Liver (tissue), 9 donors: ENCODE results near the gene HPN. TPM values are rescaled to one million over a fixed set of nuclear protein-coding genes. Genes with fewer than 3 reads are reported as not detected.

Experiments used
- DNase-seq: peaks from one replicate; pipeline ENCODE4 v3.0.0-alpha.2; 2017; ENCODE audit warnings: low spot score
- H3K27ac ChIP-seq, 2 donors: one replicate each; pipeline ENCODE4 v1.7.0; 2013; ENCODE audit warnings: inconsistent platforms in 2 of 2, low read length in 2 of 2, control low read depth in 1 of 2, low read depth in 1 of 2, mild to moderate bottlenecking in 1 of 2
- H3K27me3 ChIP-seq, 4 donors: one replicate each; pipeline versions ENCODE4 v1.6.1 to v1.7.0; 2013; ENCODE audit warnings: low read length in 3 of 4, inconsistent platforms in 1 of 4, mild to moderate bottlenecking in 1 of 4, moderate library complexity in 1 of 4; ENCODE audit not compliant: control insufficient read depth in 4 of 4, insufficient read depth in 4 of 4
- H3K36me3 ChIP-seq, 4 donors: one replicate each; pipeline versions ENCODE4 v1.6.1 to v1.7.0; 2013; ENCODE audit warnings: low read length in 3 of 4, mild to moderate bottlenecking in 3 of 4, low read depth in 1 of 4, moderate library complexity in 1 of 4; ENCODE audit not compliant: control insufficient read depth in 4 of 4, insufficient read depth in 3 of 4
- H3K4me1 ChIP-seq, 4 donors: one replicate each; pipeline versions ENCODE4 v1.6.1 to v1.7.0; 2013; ENCODE audit warnings: low read length in 3 of 4, mild to moderate bottlenecking in 3 of 4, moderate library complexity in 1 of 4; ENCODE audit not compliant: control insufficient read depth in 4 of 4, insufficient read depth in 4 of 4
- H3K4me3 ChIP-seq, 3 donors: one replicate each; pipeline versions ENCODE4 v1.6.1 to v1.7.0; 2013; ENCODE audit warnings: low read length in 3 of 3, control low read depth in 1 of 3, low read depth in 1 of 3, mild to moderate bottlenecking in 1 of 3
- H3K9ac ChIP-seq, 2 donors: one replicate each; pipeline ENCODE4 v1.7.0; 2013; ENCODE audit warnings: low read length in 2 of 2, mild to moderate bottlenecking in 2 of 2, moderate library complexity in 2 of 2, control low read depth in 1 of 2, low read depth in 1 of 2
- H3K9me3 ChIP-seq, 4 donors: one replicate each; pipeline versions ENCODE4 v1.6.1 to v1.7.0; 2013; ENCODE audit warnings: low read length in 3 of 4; ENCODE audit not compliant: control insufficient read depth in 4 of 4
- EGR1 ChIP-seq, 2 donors: IDR thresholded peaks; 2 replicates each; pipeline ENCODE4 v1.6.1; 2016 to 2018; ENCODE audit warnings: antibody characterized with exemption in 2 of 2, low read depth in 2 of 2
- FOXA1 ChIP-seq: IDR thresholded peaks from 2 replicates; pipeline ENCODE4 v1.6.1; 2016; ENCODE audit warnings: antibody characterized with exemption
- FOXA2 ChIP-seq: IDR thresholded peaks from 2 replicates; pipeline ENCODE4 v1.6.1; 2016; ENCODE audit warnings: antibody characterized with exemption
- GABPA ChIP-seq, 2 donors: IDR thresholded peaks in 1 of 2; conservative IDR thresholded peaks in 1 of 2; 2 replicates each; pipeline ENCODE4 v1.6.1; 2016; ENCODE audit warnings: antibody characterized with exemption in 2 of 2, mild to moderate bottlenecking in 1 of 2, moderate library complexity in 1 of 2
- HNF4G ChIP-seq: IDR thresholded peaks from 2 replicates; pipeline ENCODE4 v1.6.1; 2016; ENCODE audit warnings: antibody characterized with exemption
- JUND ChIP-seq, 2 donors: IDR thresholded peaks; 2 replicates each; pipeline ENCODE4 v1.6.1; 2016; ENCODE audit warnings: antibody characterized with exemption in 2 of 2
- NR2F2 ChIP-seq: IDR thresholded peaks from 2 replicates; pipeline ENCODE4 v1.6.1; 2016; ENCODE audit warnings: antibody characterized with exemption
- RXRA ChIP-seq, 2 donors: IDR thresholded peaks; 2 replicates each; pipeline ENCODE4 v1.6.1; 2017 to 2018; ENCODE audit warnings: antibody characterized with exemption in 2 of 2, mild to moderate bottlenecking in 1 of 2
- SP1 ChIP-seq: IDR thresholded peaks from 2 replicates; pipeline ENCODE4 v1.6.1; 2018; ENCODE audit warnings: antibody characterized with exemption, mild to moderate bottlenecking
- TAF1 ChIP-seq: conservative IDR thresholded peaks from 2 replicates; pipeline ENCODE4 v1.6.1; 2016; ENCODE audit warnings: antibody characterized with exemption, mild to moderate bottlenecking
- YY1 ChIP-seq: IDR thresholded peaks from 2 replicates; pipeline ENCODE4 v1.6.1; 2016; ENCODE audit warnings: antibody characterized with exemption, mild to moderate bottlenecking
- WGBS: extraction: QIAGEN DNeasy Blood & Tissue Kit; methylation state at CpG from one replicate; pipeline ENCODE4 v1.1.7; 2013; 5-methylcytosine and 5-hydroxymethylcytosine counted together
- polyA plus RNA-seq, 2 donors: library from polyadenylated mRNA; stranded (reverse) in 1 of 2; unstranded in 1 of 2; fragments of 200-250 nt in 1 of 2; fragments of >200 nt in 1 of 2; fragmentation: Nextera tagmentation in 1 of 2; extraction: Ambion mirVana in 1 of 2; gene quantifications; one replicate each; pipeline versions ENCODE4 v1.2.1 to v1.2.3, GENCODE V29; 2013 to 2015
- total RNA-seq, 2 donors: library from RNA; depleted of rRNA; stranded (reverse); fragments of >200 nt; gene quantifications; one replicate each; pipeline ENCODE4 v1.2.3, GENCODE V29; 2014
- TF ChIP-seq, protein P1 (sequence below): IDR thresholded peaks from 2 replicates; pipeline ENCODE4 v1.6.1; 2016; ENCODE audit warnings: antibody characterized with exemption
- TF ChIP-seq, protein P2 (sequence below): fragments of 150-350 bp; IDR thresholded peaks from 2 replicates; pipeline ENCODE4 v1.5.1; 2017; ENCODE audit warnings: improper control_type of control experiment, low read depth, low read length; ENCODE audit not compliant: missing input control
- TF ChIP-seq, protein P3 (sequence below): IDR thresholded peaks from 2 replicates; pipeline ENCODE4 v1.6.1; 2016; ENCODE audit warnings: antibody characterized with exemption, mild to moderate bottlenecking
- donor health status: healthy.
- donor health status: healthy.
- donor health status: healthy.
- donor health status: healthy.
- donor health status: healthy.

HPN gene
- total and polyA plus RNA-seq, 4 donors = 130 to 535 (median 335) TPM

DNA sequence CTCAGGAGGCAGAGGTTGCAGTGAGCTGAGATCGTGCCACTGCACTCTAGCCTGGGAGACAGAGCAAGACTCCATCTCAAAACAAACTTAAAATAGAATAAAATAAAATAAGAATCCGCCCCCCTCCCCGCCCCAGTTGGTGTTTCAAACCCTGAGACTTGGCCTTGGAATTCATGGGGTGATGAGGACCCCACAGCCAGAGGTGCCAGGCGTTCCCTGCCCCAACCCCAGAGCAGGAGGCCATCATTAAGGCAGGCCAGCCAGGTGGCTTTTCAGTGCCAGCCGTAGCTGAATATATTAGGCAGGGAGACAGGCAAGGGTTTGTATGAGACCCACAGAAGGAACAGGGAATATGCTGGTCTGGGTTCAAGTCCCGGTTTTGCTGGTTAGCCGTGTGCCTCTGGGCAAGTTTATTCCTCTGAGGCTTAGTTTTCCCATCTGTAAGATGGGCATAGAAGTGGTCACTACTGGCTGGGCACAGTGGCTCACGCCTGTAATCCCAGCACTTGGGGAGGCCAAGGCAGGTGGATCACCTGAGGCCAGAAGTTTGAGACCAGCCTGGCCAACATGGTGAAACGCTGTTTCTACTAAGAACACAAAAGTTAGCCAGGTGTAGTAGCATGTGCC lies 12.3 kb downstream of the HPN start:
- H3K4me3 ChIP-seq = no peak overlapping the region
- no peaks in the 10 kb centered on the region for H3K9me3 ChIP-seq
- peaks cover 3 to 25% (median 13%) of the 10 kb centered on the region in 4 donors for H3K36me3 ChIP-seq
- H3K27me3 ChIP-seq = no peaks in the 10 kb centered on the region
- 86% methylated on average over 9 of the region's 9 CpGs for WGBS
- no peak for TF ChIP-seq RXRA (IDR thresholded peaks at IDR 0.05)
- TF ChIP-seq EGR1 (IDR thresholded peaks at IDR 0.05; ENCODE audit: low read depth in 2 of 2) = no peak
- DNase-seq = no peak
- no peak overlapping the region for H3K9ac ChIP-seq
- H3K27ac ChIP-seq = no peak overlapping the region
- peaks cover 6 to 32% (median 24%) of the 10 kb centered on the region in 4 donors for H3K4me1 ChIP-seq

DNA sequence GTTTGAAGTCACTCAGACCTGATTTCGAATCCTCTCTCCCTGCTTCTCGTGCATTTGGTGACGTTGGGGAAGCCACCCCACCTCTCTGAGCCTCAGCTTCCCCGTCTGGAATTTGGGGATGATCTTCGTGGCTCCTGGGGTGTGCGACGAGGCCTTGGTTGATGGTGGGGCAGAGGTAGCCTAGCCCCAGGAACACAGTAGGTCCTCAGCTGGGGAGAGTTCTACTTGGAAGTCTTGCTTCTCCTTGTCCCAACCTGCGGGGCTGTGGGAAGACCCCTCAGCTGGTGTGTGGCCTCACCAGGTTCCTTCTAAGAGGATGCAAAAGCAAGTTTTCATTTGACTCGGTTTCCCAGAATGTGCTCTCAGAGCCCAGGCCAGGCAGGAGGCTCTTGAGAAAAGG lies 13.1 kb downstream of the HPN start:
- TF ChIP-seq RXRA (IDR thresholded peaks at IDR 0.05) = no peak
- no peak for TF ChIP-seq JUND (IDR thresholded peaks at IDR 0.05)
- no peak for TF ChIP-seq HNF4G
- no peak for TF ChIP-seq FOXA2
- no peak for TF ChIP-seq EGR1 (IDR thresholded peaks at IDR 0.05; ENCODE audit: low read depth in 2 of 2)
- TF ChIP-seq SP1 = no peak
- TF ChIP-seq TAF1 = no peak
- TF ChIP-seq, protein P1, sequence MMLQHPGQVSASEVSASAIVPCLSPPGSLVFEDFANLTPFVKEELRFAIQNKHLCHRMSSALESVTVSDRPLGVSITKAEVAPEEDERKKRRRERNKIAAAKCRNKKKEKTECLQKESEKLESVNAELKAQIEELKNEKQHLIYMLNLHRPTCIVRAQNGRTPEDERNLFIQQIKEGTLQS = no peak
- TF ChIP-seq YY1 = no peak
- TF ChIP-seq FOXA1 = no peak
- TF ChIP-seq, protein P2, sequence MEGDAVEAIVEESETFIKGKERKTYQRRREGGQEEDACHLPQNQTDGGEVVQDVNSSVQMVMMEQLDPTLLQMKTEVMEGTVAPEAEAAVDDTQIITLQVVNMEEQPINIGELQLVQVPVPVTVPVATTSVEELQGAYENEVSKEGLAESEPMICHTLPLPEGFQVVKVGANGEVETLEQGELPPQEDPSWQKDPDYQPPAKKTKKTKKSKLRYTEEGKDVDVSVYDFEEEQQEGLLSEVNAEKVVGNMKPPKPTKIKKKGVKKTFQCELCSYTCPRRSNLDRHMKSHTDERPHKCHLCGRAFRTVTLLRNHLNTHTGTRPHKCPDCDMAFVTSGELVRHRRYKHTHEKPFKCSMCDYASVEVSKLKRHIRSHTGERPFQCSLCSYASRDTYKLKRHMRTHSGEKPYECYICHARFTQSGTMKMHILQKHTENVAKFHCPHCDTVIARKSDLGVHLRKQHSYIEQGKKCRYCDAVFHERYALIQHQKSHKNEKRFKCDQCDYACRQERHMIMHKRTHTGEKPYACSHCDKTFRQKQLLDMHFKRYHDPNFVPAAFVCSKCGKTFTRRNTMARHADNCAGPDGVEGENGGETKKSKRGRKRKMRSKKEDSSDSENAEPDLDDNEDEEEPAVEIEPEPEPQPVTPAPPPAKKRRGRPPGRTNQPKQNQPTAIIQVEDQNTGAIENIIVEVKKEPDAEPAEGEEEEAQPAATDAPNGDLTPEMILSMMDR = no peak
- TF ChIP-seq NR2F2 = no peak
- TF ChIP-seq, protein P3, sequence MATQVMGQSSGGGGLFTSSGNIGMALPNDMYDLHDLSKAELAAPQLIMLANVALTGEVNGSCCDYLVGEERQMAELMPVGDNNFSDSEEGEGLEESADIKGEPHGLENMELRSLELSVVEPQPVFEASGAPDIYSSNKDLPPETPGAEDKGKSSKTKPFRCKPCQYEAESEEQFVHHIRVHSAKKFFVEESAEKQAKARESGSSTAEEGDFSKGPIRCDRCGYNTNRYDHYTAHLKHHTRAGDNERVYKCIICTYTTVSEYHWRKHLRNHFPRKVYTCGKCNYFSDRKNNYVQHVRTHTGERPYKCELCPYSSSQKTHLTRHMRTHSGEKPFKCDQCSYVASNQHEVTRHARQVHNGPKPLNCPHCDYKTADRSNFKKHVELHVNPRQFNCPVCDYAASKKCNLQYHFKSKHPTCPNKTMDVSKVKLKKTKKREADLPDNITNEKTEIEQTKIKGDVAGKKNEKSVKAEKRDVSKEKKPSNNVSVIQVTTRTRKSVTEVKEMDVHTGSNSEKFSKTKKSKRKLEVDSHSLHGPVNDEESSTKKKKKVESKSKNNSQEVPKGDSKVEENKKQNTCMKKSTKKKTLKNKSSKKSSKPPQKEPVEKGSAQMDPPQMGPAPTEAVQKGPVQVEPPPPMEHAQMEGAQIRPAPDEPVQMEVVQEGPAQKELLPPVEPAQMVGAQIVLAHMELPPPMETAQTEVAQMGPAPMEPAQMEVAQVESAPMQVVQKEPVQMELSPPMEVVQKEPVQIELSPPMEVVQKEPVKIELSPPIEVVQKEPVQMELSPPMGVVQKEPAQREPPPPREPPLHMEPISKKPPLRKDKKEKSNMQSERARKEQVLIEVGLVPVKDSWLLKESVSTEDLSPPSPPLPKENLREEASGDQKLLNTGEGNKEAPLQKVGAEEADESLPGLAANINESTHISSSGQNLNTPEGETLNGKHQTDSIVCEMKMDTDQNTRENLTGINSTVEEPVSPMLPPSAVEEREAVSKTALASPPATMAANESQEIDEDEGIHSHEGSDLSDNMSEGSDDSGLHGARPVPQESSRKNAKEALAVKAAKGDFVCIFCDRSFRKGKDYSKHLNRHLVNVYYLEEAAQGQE = no peak
- no peak for TF ChIP-seq GABPA (IDR thresholded peaks at IDR 0.05 in 1 of 2, conservative IDR thresholded peaks at IDR 0.05 in 1 of 2)

More for the DNA sequence above, 13.1 kb downstream of the HPN start:
- WGBS = 94% methylated on average over 9 of the region's 9 CpGs
- no peak overlapping the region for H3K4me3 ChIP-seq
- no peak overlapping the region for H3K9ac ChIP-seq
- no peaks in the 10 kb centered on the region for H3K27me3 ChIP-seq
- peaks cover 0 to 27% (median 14%) of the 10 kb centered on the region in 4 donors for H3K36me3 ChIP-seq
- H3K27ac ChIP-seq = no peak overlapping the region
- H3K9me3 ChIP-seq = no peaks in the 10 kb centered on the region
- peaks cover 2 to 24% (median 18%) of the 10 kb centered on the region in 4 donors for H3K4me1 ChIP-seq
- no peak for DNase-seq
